SIG-M5 treated with dmso at 0.1 percent for 504 hours (cell line): ENCODE data around the gene SHC2.
"Not testable (repeated sequence)": the region's sequence is repeated elsewhere in the genome, so short reads cannot be mapped to it uniquely, and the experiment has no call there.

Experiments used
- DNase-seq: peaks from one replicate; lab custom pipeline; 2025; ENCODE audit not compliant: unreplicated experiment; lab: John Stamatoyannopoulos, UW

SHC2 gene

GRCh38 chr19:407511-408440, 53.1 kb downstream of the SHC2 start:
- no peak for DNase-seq

- DNase-seq, result no peak
Measured at GRCh38 chr19:406971-407510, 53.8 kb downstream of the SHC2 start.

- no peak for DNase-seq
Measured at GRCh38 chr19:406135-406781, 54.6 kb downstream of the SHC2 start.

- no peak for DNase-seq
Measured at GRCh38 chr19:405121-405965, 55.5 kb downstream of the SHC2 start.

- no peak for DNase-seq
Measured at GRCh38 chr19:403221-404027, 57.4 kb downstream of the SHC2 start.

- DNase-seq, result no peak
Measured at GRCh38 chr19:402786-403185, 58.0 kb downstream of the SHC2 start.

GRCh38 chr19:401866-402511, 58.8 kb downstream of the SHC2 start:
- DNase-seq, result no peak

GRCh38 chr19:400976-401865, 59.6 kb downstream of the SHC2 start:
- DNase-seq, result no peak

GRCh38 chr19:399370-399769, 61.5 kb downstream of the SHC2 start:
- DNase-seq, result no peak

- DNase-seq, result no peak
Measured at GRCh38 chr19:398719-399118, 62.1 kb downstream of the SHC2 start.

- no peak for DNase-seq
Measured at GRCh38 chr19:397941-398706, 62.7 kb downstream of the SHC2 start.

- no peak for DNase-seq
Measured at GRCh38 chr19:397321-397720, 63.5 kb downstream of the SHC2 start.

- DNase-seq, result no peak
Measured at GRCh38 chr19:395467-395866, 65.4 kb downstream of the SHC2 start.

- DNase-seq, result not testable (repeated sequence)
Measured at GRCh38 chr19:394857-395256, 66.0 kb downstream of the SHC2 start.

- not testable (repeated sequence) for DNase-seq
Measured at GRCh38 chr19:393560-393959, 67.3 kb downstream of the SHC2 start.

- no peak for DNase-seq
Measured at GRCh38 chr19:392375-392970, 68.4 kb downstream of the SHC2 start.

GRCh38 chr19:391726-392374, 69.0 kb downstream of the SHC2 start:
- DNase-seq, result no peak
